CD14-positive monocyte (primary cell): ENCODE results near the gene IST1. TPM values are rescaled to one million over a fixed set of nuclear protein-coding genes. Genes with fewer than 3 reads are reported as not detected.

ENCODE experiments used
- DNase-seq, 3 donors: peaks; one replicate each; pipeline ENCODE4 v3.0.0-alpha.2; 2011 to 2022
- H2AFZ ChIP-seq: 2 replicates; pipeline ENCODE4 v1.6.0; 2012; ENCODE audit warnings: mild to moderate bottlenecking, low read depth, low read length, inconsistent platforms; ENCODE audit not compliant: insufficient read depth, poor library complexity, severe bottlenecking
- H3K27ac ChIP-seq, 2 donors: 1 replicate in 1 of 2; 2 replicates in 1 of 2; pipeline ENCODE4 v1.5.1; 2012 to 2013; ENCODE audit warnings: low read length in 2 of 2, control low read depth in 1 of 2, inconsistent platforms in 1 of 2, low read depth in 1 of 2, mild to moderate bottlenecking in 1 of 2
- H3K27me3 ChIP-seq, 2 donors: one replicate each; pipeline versions ENCODE4 v1.6.0 to v1.6.1; 2011 to 2013; ENCODE audit warnings: low read length in 2 of 2; ENCODE audit not compliant: control insufficient read depth in 2 of 2, insufficient read depth in 2 of 2
- H3K36me3 ChIP-seq, 2 donors: replicated peaks in 1 of 2; 1 replicate in 1 of 2; 2 replicates in 1 of 2; pipeline versions ENCODE4 v1.5.1 to v1.6.1; 2012 to 2013; ENCODE audit warnings: low read length in 2 of 2, control low read depth in 1 of 2, inconsistent platforms in 1 of 2, mild to moderate bottlenecking in 1 of 2; ENCODE audit not compliant: insufficient read depth in 2 of 2, control insufficient read depth in 1 of 2
- H3K4me1 ChIP-seq, 2 donors: 1 replicate in 1 of 2; 2 replicates in 1 of 2; pipeline versions ENCODE4 v1.5.1 to v1.6.1; 2012 to 2013; ENCODE audit warnings: low read length in 2 of 2, control low read depth in 1 of 2, inconsistent platforms in 1 of 2, mild to moderate bottlenecking in 1 of 2, moderate library complexity in 1 of 2; ENCODE audit not compliant: insufficient read depth in 2 of 2, control insufficient read depth in 1 of 2
- H3K4me2 ChIP-seq: replicated peaks from 2 replicates; pipeline ENCODE3; 2012; ENCODE audit warnings: low read length, moderate library complexity, mild to moderate bottlenecking; ENCODE audit not compliant: poor library complexity, severe bottlenecking; ENCODE audit errors: extremely low read depth
- H3K4me3 ChIP-seq, 3 experiments: fragments of 200-600 bp in 1 of 3; sonication (generic) in 1 of 3; replicated peaks in 1 of 3; 1 replicate in 2 of 3; 2 replicates in 1 of 3; pipeline ENCODE4 v1.5.1; 2011 to 2013; ENCODE audit warnings: low read length in 3 of 3, mild to moderate bottlenecking in 3 of 3, control low read depth in 2 of 3, low read depth in 2 of 3, inconsistent platforms in 1 of 3, moderate library complexity in 1 of 3
- H3K79me2 ChIP-seq: 2 replicates; pipeline ENCODE4 v1.6.0; 2012; ENCODE audit warnings: mild to moderate bottlenecking, control low read depth, inconsistent platforms, low read length, moderate library complexity; ENCODE audit not compliant: insufficient read depth
- H3K9ac ChIP-seq: 2 replicates; pipeline ENCODE4 v1.6.0; 2017; ENCODE audit warnings: low read length, mild to moderate bottlenecking; ENCODE audit not compliant: insufficient read depth, poor library complexity, severe bottlenecking
- H3K9me3 ChIP-seq, 2 donors: replicated peaks in 1 of 2; 1 replicate in 1 of 2; 2 replicates in 1 of 2; pipeline versions ENCODE4 v1.5.1 to v1.6.1; 2012 to 2013; ENCODE audit warnings: low read length in 2 of 2, control low read depth in 1 of 2; ENCODE audit not compliant: control insufficient read depth in 1 of 2, insufficient read depth in 1 of 2
- H4K20me1 ChIP-seq: 2 replicates; pipeline ENCODE4 v1.6.0; 2012; ENCODE audit warnings: mild to moderate bottlenecking, low read length, control low read depth, moderate library complexity; ENCODE audit not compliant: insufficient read depth
- H3K27ac Mint-ChIP-seq, 7 donors: one replicate each; pipeline ENCODE4 v1.8.0; 2020; ENCODE audit warnings: mild to moderate bottlenecking in 7 of 7, mixed read lengths in 7 of 7, moderate library complexity in 6 of 7, inconsistent platforms in 2 of 7
- H3K27me3 Mint-ChIP-seq, 3 donors: one replicate each; pipeline ENCODE4 v1.8.0; 2021 to 2022; ENCODE audit warnings: low read depth in 3 of 3, mild to moderate bottlenecking in 3 of 3, mixed read lengths in 3 of 3, moderate library complexity in 3 of 3, inconsistent platforms in 1 of 3
- H3K36me3 Mint-ChIP-seq, 2 donors: one replicate each; pipeline ENCODE4 v1.8.0; 2020; ENCODE audit warnings: mixed read lengths in 2 of 2, inconsistent platforms in 1 of 2, mild to moderate bottlenecking in 1 of 2
- H3K4me1 Mint-ChIP-seq: one replicate; pipeline ENCODE4 v1.8.0; 2020; ENCODE audit warnings: mild to moderate bottlenecking, mixed read lengths
- H3K4me3 Mint-ChIP-seq, 2 donors: one replicate each; pipeline ENCODE4 v1.8.0; 2020; ENCODE audit warnings: mild to moderate bottlenecking in 2 of 2, mixed read lengths in 2 of 2, moderate library complexity in 1 of 2
- H3K9me3 Mint-ChIP-seq, 7 donors: one replicate each; pipeline ENCODE4 v1.8.0; 2020 to 2022; ENCODE audit warnings: mixed read lengths in 7 of 7, mild to moderate bottlenecking in 6 of 7, moderate library complexity in 6 of 7, inconsistent platforms in 2 of 7
- CTCF ChIP-seq: fragments of 200-600 bp; IDR thresholded peaks from one replicate; pipeline ENCODE4 v1.8.0; 2022; ENCODE audit warnings: antibody characterized with exemption, mild to moderate bottlenecking
- WGBS: methylation state at CpG from one replicate; pipeline ENCODE4 v1.1.5; 2013; ENCODE audit warnings: missing lambda C conversion rate; ENCODE audit not compliant: insufficient coverage; 5-methylcytosine and 5-hydroxymethylcytosine counted together
- intact Hi-C, 2 donors: fragments of 100-400 bp; cut with micrococcal nuclease; formaldehyde crosslinking; loops; one replicate each; pipeline versions ENCODE4 v1.15.0 to v1.15.1; 2023
- polyA plus RNA-seq, 3 donors: library from polyadenylated mRNA; depleted of rRNA in 1 of 3; unstranded in 2 of 3; stranded (reverse) in 1 of 3; fragments of 300-500 nt in 2 of 3; fragments of >200 nt in 1 of 3; fragmentation: Illumina TruSeq in 2 of 3; gene quantifications; 1 replicate in 2 of 3; 2 replicates in 1 of 3; pipeline ENCODE4 v1.2.3, GENCODE V29; 2012 to 2021

The IST1 gene
- polyA plus RNA-seq, 3 donors, result 81.3 to 233 (median 102) TPM

GRCh38 chr16:71923941-71924690 lies 28.8 kb downstream of the IST1 start:
- H3K27me3 ChIP-seq, result no peaks in the 10 kb centered on the region
- TF ChIP-seq CTCF, result no peak
- no peak overlapping the region for H3K4me3 ChIP-seq
- DNase-seq, result no peak
- peaks cover 92 to 100% of the 10 kb centered on the region in 2 donors for H3K36me3 ChIP-seq
- peaks cover 7 to 9% of the 10 kb centered on the region in 2 donors for H3K4me1 ChIP-seq
- Mint-ChIP-seq H3K4me3 (no peak overlapping the region), H3K36me3 (peaks cover 84 to 96% of the 10 kb centered on the region in 2 donors), H3K27me3 (peaks cover 0 to 1% (median 0%) of the 10 kb centered on the region in 3 donors), H3K4me1 (peaks cover 3% of the 10 kb centered on the region), H3K9me3 (peaks cover 0 to 9% (median 8%) of the 10 kb centered on the region in 7 donors), H3K27ac (peak overlapping the region in 2 of 7 donors; percentile 6 to 7)
- H4K20me1 ChIP-seq, result peaks cover 89% of the 10 kb centered on the region
- H3K9ac ChIP-seq, result no peak overlapping the region
- intact Hi-C loops, result no loop called here
- H3K4me2 ChIP-seq, result no peak overlapping the region
- no peak overlapping the region for H3K27ac ChIP-seq
- H3K79me2 ChIP-seq, result peaks cover 48% of the 10 kb centered on the region
- WGBS, result 96% methylated on average over 3 of the region's 10 CpGs
- no peak overlapping the region for H2AFZ ChIP-seq
- peaks cover 8 to 10% of the 10 kb centered on the region in 2 donors for H3K9me3 ChIP-seq

- H3K27ac Mint-ChIP-seq, result peak overlapping the region in 1 of 7 donors; percentile 4
- peaks cover 93 to 100% of the 10 kb centered on the region in 2 donors for H3K36me3 ChIP-seq
- H2AFZ ChIP-seq, result no peak overlapping the region
- H3K27me3 ChIP-seq, result no peaks in the 10 kb centered on the region
- H3K4me1 ChIP-seq, result peaks cover 1 to 3% of the 10 kb centered on the region in 2 donors
- peaks cover 48% of the 10 kb centered on the region for H3K79me2 ChIP-seq
- H3K9me3 ChIP-seq, result peaks cover 2 to 4% of the 10 kb centered on the region in 2 donors
- no peak overlapping the region for H3K9ac ChIP-seq
- WGBS, result no CpG with 5 or more reads among the region's 2 CpGs
- peaks cover 89% of the 10 kb centered on the region for H4K20me1 ChIP-seq
- H3K36me3 Mint-ChIP-seq, result peaks cover 82 to 96% of the 10 kb centered on the region in 2 donors
- intact Hi-C loops, result no loop called here
- peaks cover 0 to 3% (median 2%) of the 10 kb centered on the region in 7 donors for H3K9me3 Mint-ChIP-seq
- H3K27ac ChIP-seq, result no peak overlapping the region
- no peak overlapping the region for H3K4me3 Mint-ChIP-seq
- H3K4me1 Mint-ChIP-seq, result no peaks in the 10 kb centered on the region
- DNase-seq, result no peak
- H3K27me3 Mint-ChIP-seq, result no peaks in the 10 kb centered on the region
- no peak overlapping the region for H3K4me3 ChIP-seq
- TF ChIP-seq CTCF, result no peak
- no peak overlapping the region for H3K4me2 ChIP-seq
Observed at GRCh38 chr16:71924710-71925109, 29.4 kb downstream of the IST1 start.
